Upper lobe of right lung (tissue), 1 donor: ENCODE results near the gene PRKCB. TPM values are rescaled to one million over a fixed set of nuclear protein-coding genes. Genes with fewer than 3 reads are reported as not detected.

Experiments
- ATAC-seq: fragments of 200-7000 bp; cut with Tn5 transposase; one replicate; pipeline ENCODE4 v1.9.1; 2020; ENCODE audit warnings: mild to moderate bottlenecking, moderate library complexity
- DNase-seq: peaks from one replicate; pipeline ENCODE4 v3.0.0-alpha.2; 2020
- H3K27ac ChIP-seq: fragments of 200-600 bp; one replicate; pipeline ENCODE4 v1.8.0; 2022
- H3K27me3 ChIP-seq: fragments of 200-600 bp; one replicate; pipeline ENCODE4 v1.8.0; 2022; ENCODE audit warnings: mild to moderate bottlenecking
- H3K36me3 ChIP-seq: fragments of 200-600 bp; one replicate; pipeline ENCODE4 v1.8.0; 2022
- H3K4me1 ChIP-seq: fragments of 200-600 bp; one replicate; pipeline ENCODE4 v1.8.0; 2022
- H3K4me3 ChIP-seq: fragments of 200-600 bp; one replicate; pipeline ENCODE4 v1.8.0; 2022; ENCODE audit warnings: mild to moderate bottlenecking
- H3K9me3 ChIP-seq: fragments of 200-600 bp; one replicate; pipeline ENCODE4 v1.8.0; 2022
- CTCF ChIP-seq: fragments of 200-600 bp; IDR thresholded peaks from one replicate; pipeline ENCODE4 v1.8.0; 2022; ENCODE audit warnings: antibody characterized with exemption
- intact Hi-C: fragments of 100-400 bp; cut with DNase I; formaldehyde crosslinking; loops from one replicate; pipeline ENCODE4 v1.11.0; 2022
- total RNA-seq: library from RNA; stranded (reverse); fragmentation: NEBNext Ultra II Directional; extraction: Animal tissue kit (Norgen Biotek cat#: 25700); gene quantifications from one replicate; pipeline ENCODE4 v1.2.1, GENCODE V29; 2021
- donor health status: DM: no; HTN: yes; CAD: no; lungs with severe emphysema.

The PRKCB gene
- total RNA-seq, 1 donor from 2014 or later = 25.2 TPM

DNA sequence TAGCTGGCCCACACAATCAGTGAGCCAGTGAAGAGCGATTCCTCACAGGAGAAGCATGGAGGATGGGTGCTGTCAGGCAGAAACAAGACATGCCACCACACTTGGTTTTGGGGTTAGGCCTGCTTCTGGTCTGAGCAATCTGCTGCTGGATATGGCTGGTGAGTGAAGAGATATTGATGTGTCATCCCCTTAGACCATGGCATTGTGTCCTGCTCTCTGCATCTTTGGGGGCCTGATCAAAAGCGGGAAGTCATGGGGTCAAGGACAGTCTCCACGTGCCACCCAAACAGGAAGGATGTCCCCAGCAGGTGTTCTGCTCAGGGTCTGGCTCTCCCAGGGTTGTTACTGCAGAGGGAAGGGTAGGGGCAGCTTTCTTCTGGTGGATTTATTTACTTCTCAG is 140.7 kb downstream of the PRKCB start:
- intact Hi-C loops = no loop called here
- Histone ChIP-seq H3K27ac (no peak overlapping the region), H3K4me1 (no peaks in the 10 kb centered on the region), H3K36me3 (no peaks in the 10 kb centered on the region), H3K4me3 (no peak overlapping the region), H3K27me3 (no peaks in the 10 kb centered on the region), H3K9me3 (no peaks in the 10 kb centered on the region)
- TF ChIP-seq CTCF = no peak
- no peak for ATAC-seq
- no peak for DNase-seq

DNA sequence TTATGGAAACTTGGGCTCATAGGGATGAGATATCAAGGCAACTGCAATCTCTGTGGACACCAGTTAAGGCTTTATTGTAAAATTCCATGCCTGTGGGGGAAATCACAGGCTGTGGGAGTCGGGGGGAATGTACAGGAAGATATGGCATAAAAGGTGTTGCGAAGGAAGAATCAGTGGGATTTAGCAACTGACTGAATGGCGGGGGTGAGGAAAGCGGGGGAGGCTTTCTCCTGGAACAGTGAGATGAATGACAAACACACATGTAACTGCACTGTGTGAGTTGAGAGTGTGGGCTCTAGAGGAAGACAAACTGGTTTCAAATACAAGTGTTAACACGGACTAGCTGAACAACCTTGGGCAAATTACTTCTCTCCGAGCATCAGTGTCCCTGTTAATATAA is 143.7 kb downstream of the PRKCB start:
- no peak for ATAC-seq
- H3K27ac ChIP-seq = no peak overlapping the region
- no peaks in the 10 kb centered on the region for H3K36me3 ChIP-seq
- no peaks in the 10 kb centered on the region for H3K27me3 ChIP-seq
- intact Hi-C loops = no loop called here
- no peaks in the 10 kb centered on the region for H3K9me3 ChIP-seq
- DNase-seq = no peak
- TF ChIP-seq CTCF = no peak
- no peaks in the 10 kb centered on the region for H3K4me1 ChIP-seq
- H3K4me3 ChIP-seq = no peak overlapping the region

DNA sequence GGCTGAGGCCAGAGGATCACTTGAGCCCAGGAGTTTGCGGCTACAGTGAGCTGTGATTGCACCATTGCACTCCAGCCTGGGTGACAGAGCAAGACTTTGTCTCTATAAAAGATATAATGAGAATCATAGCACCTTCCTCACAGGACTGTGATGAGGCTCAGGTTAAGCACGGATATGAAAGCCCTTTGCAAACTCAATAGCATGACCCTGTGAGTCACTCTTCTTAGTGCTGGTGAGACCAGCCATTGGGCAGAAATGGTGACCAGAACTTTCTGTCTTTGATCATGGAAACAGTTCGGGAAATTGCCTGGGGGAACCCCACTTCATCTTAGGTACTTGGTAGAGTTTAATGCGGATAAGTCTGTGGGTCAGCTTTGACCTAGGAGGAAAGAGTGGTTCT is 144.2 kb downstream of the PRKCB start:
- intact Hi-C loops = no loop called here
- Histone ChIP-seq H3K9me3 (no peaks in the 10 kb centered on the region), H3K4me1 (no peaks in the 10 kb centered on the region), H3K27ac (no peak overlapping the region), H3K4me3 (no peak overlapping the region), H3K36me3 (no peaks in the 10 kb centered on the region), H3K27me3 (no peaks in the 10 kb centered on the region)
- ATAC-seq (no peak), DNase-seq (no peak)
- no peak for TF ChIP-seq CTCF

GRCh38 chr16:23981429-23982399 is 145.9 kb downstream of the PRKCB start:
- Histone ChIP-seq H3K27me3 (no peaks in the 10 kb centered on the region), H3K4me3 (no peak overlapping the region), H3K36me3 (no peaks in the 10 kb centered on the region), H3K4me1 (no peaks in the 10 kb centered on the region), H3K9me3 (no peaks in the 10 kb centered on the region), H3K27ac (no peak overlapping the region)
- intact Hi-C loops = no loop called here
- DNase-seq (no peak), ATAC-seq (no peak)
- TF ChIP-seq CTCF = no peak

- Histone ChIP-seq H3K4me3 (no peak overlapping the region), H3K4me1 (no peaks in the 10 kb centered on the region), H3K27ac (no peak overlapping the region), H3K36me3 (no peaks in the 10 kb centered on the region), H3K27me3 (no peaks in the 10 kb centered on the region), H3K9me3 (no peaks in the 10 kb centered on the region)
- ATAC-seq (no peak), DNase-seq (no peak)
- intact Hi-C loops = no loop called here
- no peak for TF ChIP-seq CTCF
Observed at GRCh38 chr16:23986455-23986854, 150.7 kb downstream of the PRKCB start.
